ENCODE data around the gene C11orf24. TPM values are rescaled to one million over a fixed set of nuclear protein-coding genes. Genes with fewer than 3 reads are reported as not detected.

C11orf24 gene
- total and polyA plus RNA-seq, 2 of the 4 experiments (the other 2 are of a cell fraction), result 42.5 to 135 TPM

DNA sequence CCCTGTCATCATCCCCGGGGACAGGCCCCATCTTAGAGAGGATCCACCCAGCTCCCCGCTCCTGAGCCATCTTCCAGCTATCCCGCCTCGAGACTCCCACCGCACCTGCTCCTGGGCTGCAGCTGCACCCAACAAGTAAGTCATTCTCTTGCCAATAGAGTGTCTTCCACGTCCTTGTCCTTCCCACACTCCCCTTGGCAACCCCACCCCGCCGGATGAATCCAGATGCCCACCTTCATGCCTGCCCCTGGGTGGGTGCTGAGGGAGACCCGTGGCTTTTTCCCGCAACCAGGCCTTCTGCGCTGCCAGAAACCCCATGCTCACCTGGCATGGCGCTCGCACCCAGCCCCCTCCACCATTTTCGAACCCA, 11.1 kb upstream of the C11orf24 start:
- no peak overlapping the region for H3K4me3 ChIP-seq (ENCODE audit: insufficient read depth, low read depth, low read length)
- H4K91ac ChIP-seq (ENCODE audit: insufficient read depth, low read depth, low read length), result no peak overlapping the region
- no peak overlapping the region for H3K14ac ChIP-seq (replicated peaks; ENCODE audit: low read depth, low read length)
- H3K27ac ChIP-seq (ENCODE audit: insufficient read depth, low read length), result no peak overlapping the region
- no peak for DNase-seq
- ATAC-seq (ENCODE audit: low read depth), result no peak
- no peak for TF ChIP-seq CHD1 (IDR thresholded peaks at IDR 0.05; ENCODE audit: low read depth, low read length)
- no peak for TF ChIP-seq RFX5 (IDR thresholded peaks at IDR 0.05; ENCODE audit: low read depth, low read length)
- TF ChIP-seq, protein P1, sequence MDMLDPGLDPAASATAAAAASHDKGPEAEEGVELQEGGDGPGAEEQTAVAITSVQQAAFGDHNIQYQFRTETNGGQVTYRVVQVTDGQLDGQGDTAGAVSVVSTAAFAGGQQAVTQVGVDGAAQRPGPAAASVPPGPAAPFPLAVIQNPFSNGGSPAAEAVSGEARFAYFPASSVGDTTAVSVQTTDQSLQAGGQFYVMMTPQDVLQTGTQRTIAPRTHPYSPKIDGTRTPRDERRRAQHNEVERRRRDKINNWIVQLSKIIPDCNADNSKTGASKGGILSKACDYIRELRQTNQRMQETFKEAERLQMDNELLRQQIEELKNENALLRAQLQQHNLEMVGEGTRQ (IDR thresholded peaks at IDR 0.05; ENCODE audit: low read depth, low read length), result no peak
- H2AK9ac ChIP-seq (replicated peaks; ENCODE audit: low read depth, low read length, poor library complexity), result no peak overlapping the region
- peaks cover 3% of the 10 kb centered on the region for H3K27me3 ChIP-seq (ENCODE audit: control insufficient read depth, insufficient read depth, low read length)
- no peaks in the 10 kb centered on the region for H3K36me3 ChIP-seq (ENCODE audit: control insufficient read depth, insufficient read depth, low read length)
- WGBS, 2 experiments (ENCODE audit: extremely low coverage in 2 of 2, insufficient read length in 1 of 2), result 78% methylated on average over 7 of the region's 14 CpGs; no CpG with 5 or more reads in 1 of the 2 experiments
- H3K79me1 ChIP-seq (ENCODE audit: low read depth in 1 of 2, low read length in 2 of 2), result no peaks in the 10 kb centered on the region
- H3K9ac ChIP-seq (ENCODE audit: low read depth, low read length), result no peak overlapping the region
- H4K20me1 ChIP-seq (ENCODE audit: insufficient read depth, low read length), result no peaks in the 10 kb centered on the region
- no peak overlapping the region for H3K18ac ChIP-seq (ENCODE audit: low read depth, low read length)
- no peak overlapping the region for H2BK15ac ChIP-seq (ENCODE audit: low read depth, low read length)
- no peak overlapping the region for H2AK5ac ChIP-seq (ENCODE audit: low read depth, low read length)
- H2AFZ ChIP-seq (replicated peaks; ENCODE audit: low read length, poor library complexity), result peak overlapping the region; percentile 32
- intact Hi-C loops (cut with micrococcal nuclease), result no loop called here
- no peak overlapping the region for H2BK5ac ChIP-seq (ENCODE audit: low read depth, low read length, poor library complexity, severe bottlenecking)
- dilution Hi-C loops (cut with HindIII; ENCODE audit: low sequenced_read_pairs, unreplicated experiment), result no loop called here
- no TSS peak for BruUV-seq (replicated peaks)
- H3K56ac ChIP-seq (ENCODE audit: extremely low read depth, insufficient read depth, low read length), result no peak overlapping the region
- CTCF ChIA-PET, result no interaction called here
- H3K9me3 ChIP-seq (ENCODE audit: control insufficient read depth, insufficient read depth, low read length), result no peaks in the 10 kb centered on the region
- no peak overlapping the region for H4K5ac ChIP-seq (ENCODE audit: low read depth, low read length)
- H3K4me2 ChIP-seq (ENCODE audit: low read depth, low read length), result no peak overlapping the region
- H3K4me1 ChIP-seq (ENCODE audit: control insufficient read depth, insufficient read depth, low read length), result no peaks in the 10 kb centered on the region; the same call in 1 of the 2 replicates
- H4K8ac ChIP-seq (ENCODE audit: low read depth in 2 of 2, low read length in 2 of 2), result no peak overlapping the region
- H3K9me1 ChIP-seq (ENCODE audit: insufficient read depth, low read length), result no peaks in the 10 kb centered on the region
- H2BK20ac ChIP-seq (ENCODE audit: low read depth, low read length), result no peak overlapping the region
- H3K23ac ChIP-seq (ENCODE audit: low read depth, low read length), result no peak overlapping the region
- H2BK120ac ChIP-seq (ENCODE audit: low read depth, low read length), result no peak overlapping the region
- POLR2A ChIA-PET (ENCODE audit: unreplicated experiment), result no interaction called here
- no peak overlapping the region for H3K4ac ChIP-seq (ENCODE audit: low read depth, low read length)
- in situ Hi-C loops (cut with MboI; ENCODE audit: low sequenced_read_pairs), result no loop called here
